Caki2 (cell line): Measurements from ENCODE around the gene DIMT1. TPM values are rescaled to one million over a fixed set of nuclear protein-coding genes. Genes with fewer than 3 reads are reported as not detected.

ENCODE experiments used
- total RNA-seq: library from RNA; depleted of rRNA; stranded (reverse); fragments of >200 nt; shearing (Covaris generic); gene quantifications from 2 replicates; pipeline ENCODE4 v1.2.3, GENCODE V29; 2014; ENCODE audit warnings: low replicate concordance; rRNA removed

The DIMT1 gene
- total RNA-seq, 1 experiment from 2014 or later, result 17.8 TPM

Other genes starting within 250 kb of the DIMT1 start
- gene KIF2A, start 97.7 kb downstream of the DIMT1 start, total RNA-seq, result 17.8 and 25.1 TPM in 2 replicates
- 18.9 and 25.9 TPM in 2 replicates for gene IPO11, start 8.9 kb upstream of the DIMT1 start, total RNA-seq
- not detected in 2 replicates for gene LRRC70, start 174.9 kb upstream of the DIMT1 start, total RNA-seq